Inferior parietal cortex (tissue), 1 donor: ENCODE results near the gene APEX2.
"Not testable (repeated sequence)": the region's sequence is repeated elsewhere in the genome, so short reads cannot be mapped to it uniquely, and the experiment has no call there.

Source experiments
- DNase-seq: peaks from one replicate; pipeline ENCODE4 v3.0.0-alpha.2; 2016; ENCODE audit errors: extremely low spot score

APEX2 gene

GRCh38 chrX:54999717-55000598, at the start of gene APEX2:
TSS of gene APEX2 (plus strand) at chrX:55000363. CDS start at chrX:55000423, 60 bp downstream.
- DNase-seq = peak; percentile 91

- no peak for DNase-seq
Observed at GRCh38 chrX:54950730-54951375, 49.3 kb upstream of the APEX2 start.

GRCh38 chrX:54961750-54962149, 38.4 kb upstream of the APEX2 start:
- DNase-seq = no peak

- DNase-seq = no peak
Observed at GRCh38 chrX:54964766-54965497, 35.2 kb upstream of the APEX2 start.

- DNase-seq = no peak
Observed at GRCh38 chrX:54977387-54977786, 22.8 kb upstream of the APEX2 start.

- no peak for DNase-seq
Observed at GRCh38 chrX:54978448-54978847, 21.7 kb upstream of the APEX2 start.

- DNase-seq = no peak
Observed at GRCh38 chrX:54979432-54979831, 20.7 kb upstream of the APEX2 start.

- DNase-seq = no peak
Observed at GRCh38 chrX:54980334-54980733, 19.8 kb upstream of the APEX2 start.

- not testable (repeated sequence) for DNase-seq
Observed at GRCh38 chrX:54983306-54983705, 16.9 kb upstream of the APEX2 start.

GRCh38 chrX:54991706-54992105, 8.5 kb upstream of the APEX2 start:
- no peak for DNase-seq

- no peak for DNase-seq
Observed at GRCh38 chrX:54992911-54993622, 7.1 kb upstream of the APEX2 start.

GRCh38 chrX:54994099-54994498, 6.1 kb upstream of the APEX2 start, which contains the start of gene PFKFB1:
TSS of gene PFKFB1 (minus strand) at chrX:54994188. CDS start at chrX:54994007, 181 bp downstream.
- no peak for DNase-seq

- DNase-seq = no peak
Observed at GRCh38 chrX:54994668-54995351, 5.4 kb upstream of the APEX2 start.

- no peak for DNase-seq
Observed at GRCh38 chrX:54995621-54996020, 4.5 kb upstream of the APEX2 start.

- DNase-seq = no peak
Observed at GRCh38 chrX:55004231-55004630, 4.1 kb downstream of the APEX2 start.

- DNase-seq = no peak
Observed at GRCh38 chrX:55005256-55005655, 5.1 kb downstream of the APEX2 start.

- no peak for DNase-seq
Observed at GRCh38 chrX:55006827-55007621, 6.9 kb downstream of the APEX2 start.

- DNase-seq = no peak
Observed at GRCh38 chrX:55007656-55008055, 7.5 kb downstream of the APEX2 start.

GRCh38 chrX:55008571-55009358, 8.6 kb downstream of the APEX2 start:
- DNase-seq = peak; percentile 2
